Fibroblast of mammary gland (primary cell): Measurements from ENCODE around the gene COL4A1.

ENCODE experiments used
- DNase-seq: peaks from one replicate; pipeline ENCODE4 v3.0.0-alpha.2; 2010; ENCODE audit warnings: low read depth
- H3K4me3 ChIP-seq: 2 replicates; pipeline ENCODE4 v1.5.1; 2011; ENCODE audit warnings: low read depth, mild to moderate bottlenecking, low read length, moderate library complexity; ENCODE audit not compliant: control insufficient read depth
- CTCF ChIP-seq: conservative IDR thresholded peaks from 2 replicates; pipeline ENCODE4 v1.5.1; 2011; ENCODE audit warnings: low read depth, low read length, inconsistent platforms; ENCODE audit not compliant: control insufficient read depth, insufficient read depth

COL4A1 gene

GRCh38 chr13:110302997-110303396, 4.0 kb downstream of the COL4A1 start:
- TF ChIP-seq CTCF = no peak
- no peak for DNase-seq
- H3K4me3 ChIP-seq = no peak overlapping the region

- H3K4me3 ChIP-seq = no peak overlapping the region
Measured at GRCh38 chr13:110301606-110302553, 5.1 kb downstream of the COL4A1 start.

GRCh38 chr13:110301083-110301482, 5.9 kb downstream of the COL4A1 start:
- H3K4me3 ChIP-seq = no peak overlapping the region
- no peak for DNase-seq
- TF ChIP-seq CTCF = no peak

More at GRCh38 chr13:110301606-110302553, 5.1 kb downstream of the COL4A1 start:
- DNase-seq = peak; percentile 68
- TF ChIP-seq CTCF = no peak

- no peak for TF ChIP-seq CTCF
- DNase-seq = peak; percentile 55
- no peak overlapping the region for H3K4me3 ChIP-seq
Measured at GRCh38 chr13:110300090-110300815, 6.7 kb downstream of the COL4A1 start.

- H3K4me3 ChIP-seq = no peak overlapping the region
- no peak for TF ChIP-seq CTCF
- DNase-seq = no peak
Measured at GRCh38 chr13:110299283-110299840, 7.6 kb downstream of the COL4A1 start.

- no peak overlapping the region for H3K4me3 ChIP-seq
- no peak for TF ChIP-seq CTCF
- no peak for DNase-seq
Measured at GRCh38 chr13:110298505-110299282, 8.3 kb downstream of the COL4A1 start.
